Measurements from ENCODE around the gene SPATA2. TPM values are rescaled to one million over a fixed set of nuclear protein-coding genes. Genes with fewer than 3 reads are reported as not detected.
"Not testable (repeated sequence)": the region's sequence is repeated elsewhere in the genome, so short reads cannot be mapped to it uniquely, and the experiment has no call there.

The SPATA2 gene
- total RNA-seq, 1 experiment from 2014 or later, result 16.0 TPM

DNA sequence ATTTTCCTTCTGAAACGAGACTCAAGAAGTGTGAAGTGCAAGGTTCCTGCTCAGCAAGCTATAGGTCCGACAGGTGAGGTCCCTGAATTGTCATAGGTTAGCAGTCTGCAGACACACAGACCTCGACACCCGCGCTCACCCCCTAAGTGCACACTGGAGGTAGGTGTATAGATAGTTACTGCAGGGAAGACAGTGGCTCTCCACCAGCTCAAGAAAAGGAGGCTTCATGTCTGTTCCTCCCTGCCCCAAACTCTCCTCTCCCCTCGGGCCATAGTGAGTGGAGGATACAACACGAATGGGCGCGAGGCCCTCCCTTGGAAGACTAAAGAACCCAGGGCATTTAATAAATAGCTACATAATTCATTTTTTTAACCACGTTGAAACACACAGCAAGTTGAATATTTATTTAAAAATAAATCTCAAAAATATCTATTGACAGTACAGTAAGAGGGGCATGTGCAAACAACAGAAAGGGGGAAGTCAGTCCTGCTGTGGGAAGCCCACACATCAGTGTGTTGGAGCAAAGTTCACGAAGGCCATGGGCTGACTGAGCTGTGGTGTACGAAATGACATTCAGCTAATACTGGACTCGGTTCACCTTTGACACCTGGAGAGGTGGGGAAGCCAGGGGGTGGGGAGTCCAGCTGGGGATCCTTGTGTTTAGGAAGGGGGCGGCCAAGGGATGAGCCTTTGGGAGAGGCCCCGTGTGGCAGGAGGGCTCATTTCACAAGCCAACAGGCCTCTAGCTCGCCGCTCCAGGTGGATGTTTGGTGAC is 10.7 kb downstream of the SPATA2 start:
- BruUV-seq (replicated peaks), result no TSS peak
- H3K27ac Mint-ChIP-seq (ENCODE audit: unreplicated experiment), result no peak overlapping the region
- H3K9me3 Mint-ChIP-seq (ENCODE audit: low read depth, unreplicated experiment), result no peaks in the 10 kb centered on the region
- H3K4me1 Mint-ChIP-seq (ENCODE audit: low read depth, unreplicated experiment), result peaks cover 5% of the 10 kb centered on the region
- CTCF ChIA-PET, result interaction anchor here (0.9 to 1.0 kb wide), 2 partner anchors 10 to 12 kb away, joined by 3 to 4 read pairs; partner anchors contain the start of gene SPATA2
- no peak overlapping the region for H3K4me3 Mint-ChIP-seq (ENCODE audit: low read depth, unreplicated experiment)
- no peaks in the 10 kb centered on the region for H3K27me3 Mint-ChIP-seq (ENCODE audit: unreplicated experiment)
- peaks cover 40% of the 10 kb centered on the region for H3K36me3 Mint-ChIP-seq (ENCODE audit: insufficient read depth, unreplicated experiment)
- intact Hi-C loops (cut with micrococcal nuclease; ENCODE audit: unreplicated experiment), result no loop called here
- TF ChIP-seq, protein P1, sequence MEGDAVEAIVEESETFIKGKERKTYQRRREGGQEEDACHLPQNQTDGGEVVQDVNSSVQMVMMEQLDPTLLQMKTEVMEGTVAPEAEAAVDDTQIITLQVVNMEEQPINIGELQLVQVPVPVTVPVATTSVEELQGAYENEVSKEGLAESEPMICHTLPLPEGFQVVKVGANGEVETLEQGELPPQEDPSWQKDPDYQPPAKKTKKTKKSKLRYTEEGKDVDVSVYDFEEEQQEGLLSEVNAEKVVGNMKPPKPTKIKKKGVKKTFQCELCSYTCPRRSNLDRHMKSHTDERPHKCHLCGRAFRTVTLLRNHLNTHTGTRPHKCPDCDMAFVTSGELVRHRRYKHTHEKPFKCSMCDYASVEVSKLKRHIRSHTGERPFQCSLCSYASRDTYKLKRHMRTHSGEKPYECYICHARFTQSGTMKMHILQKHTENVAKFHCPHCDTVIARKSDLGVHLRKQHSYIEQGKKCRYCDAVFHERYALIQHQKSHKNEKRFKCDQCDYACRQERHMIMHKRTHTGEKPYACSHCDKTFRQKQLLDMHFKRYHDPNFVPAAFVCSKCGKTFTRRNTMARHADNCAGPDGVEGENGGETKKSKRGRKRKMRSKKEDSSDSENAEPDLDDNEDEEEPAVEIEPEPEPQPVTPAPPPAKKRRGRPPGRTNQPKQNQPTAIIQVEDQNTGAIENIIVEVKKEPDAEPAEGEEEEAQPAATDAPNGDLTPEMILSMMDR (IDR thresholded peaks at IDR 0.05; ENCODE audit: unreplicated experiment), result no peak
- DNase-seq, result no peak

DNA sequence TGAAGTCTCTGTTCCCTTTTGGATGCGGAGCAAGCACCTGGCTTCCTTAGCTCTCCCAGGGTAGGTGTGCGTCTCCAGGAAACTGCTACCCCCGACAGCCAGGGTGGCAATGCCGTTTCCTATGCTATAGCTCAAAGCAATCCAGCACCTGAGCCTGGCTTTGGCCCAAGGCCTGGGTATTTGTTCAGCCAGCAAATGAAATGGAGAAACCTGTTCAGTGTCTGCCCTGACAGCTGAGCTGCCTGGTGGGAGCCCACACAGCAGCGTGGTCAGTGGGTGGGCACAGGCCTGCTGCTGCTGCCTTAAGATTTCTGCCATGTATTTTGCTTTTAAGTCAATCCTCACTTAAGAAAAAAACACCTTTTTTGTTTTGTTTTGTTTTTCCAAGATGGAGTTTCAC is 13.7 kb downstream of the SPATA2 start:
- DNase-seq, result no peak
- Mint-ChIP-seq H3K4me3 (ENCODE audit: low read depth, unreplicated experiment) (no peak overlapping the region), H3K27ac (ENCODE audit: unreplicated experiment) (no peak overlapping the region), H3K27me3 (ENCODE audit: unreplicated experiment) (no peaks in the 10 kb centered on the region), H3K9me3 (ENCODE audit: low read depth, unreplicated experiment) (no peaks in the 10 kb centered on the region), H3K4me1 (ENCODE audit: low read depth, unreplicated experiment) (no peaks in the 10 kb centered on the region), H3K36me3 (ENCODE audit: insufficient read depth, unreplicated experiment) (peaks cover 22% of the 10 kb centered on the region)
- intact Hi-C loops (cut with micrococcal nuclease; ENCODE audit: unreplicated experiment), result no loop called here
- CTCF ChIA-PET, result interaction anchor here (1.6 kb wide), 1 partner anchor 15 kb away, joined by 4 read pairs; the partner anchor contains the start of gene SPATA2
- BruUV-seq (replicated peaks), result no TSS peak
- TF ChIP-seq, protein P1 (IDR thresholded peaks at IDR 0.05; ENCODE audit: unreplicated experiment), result no peak

DNA sequence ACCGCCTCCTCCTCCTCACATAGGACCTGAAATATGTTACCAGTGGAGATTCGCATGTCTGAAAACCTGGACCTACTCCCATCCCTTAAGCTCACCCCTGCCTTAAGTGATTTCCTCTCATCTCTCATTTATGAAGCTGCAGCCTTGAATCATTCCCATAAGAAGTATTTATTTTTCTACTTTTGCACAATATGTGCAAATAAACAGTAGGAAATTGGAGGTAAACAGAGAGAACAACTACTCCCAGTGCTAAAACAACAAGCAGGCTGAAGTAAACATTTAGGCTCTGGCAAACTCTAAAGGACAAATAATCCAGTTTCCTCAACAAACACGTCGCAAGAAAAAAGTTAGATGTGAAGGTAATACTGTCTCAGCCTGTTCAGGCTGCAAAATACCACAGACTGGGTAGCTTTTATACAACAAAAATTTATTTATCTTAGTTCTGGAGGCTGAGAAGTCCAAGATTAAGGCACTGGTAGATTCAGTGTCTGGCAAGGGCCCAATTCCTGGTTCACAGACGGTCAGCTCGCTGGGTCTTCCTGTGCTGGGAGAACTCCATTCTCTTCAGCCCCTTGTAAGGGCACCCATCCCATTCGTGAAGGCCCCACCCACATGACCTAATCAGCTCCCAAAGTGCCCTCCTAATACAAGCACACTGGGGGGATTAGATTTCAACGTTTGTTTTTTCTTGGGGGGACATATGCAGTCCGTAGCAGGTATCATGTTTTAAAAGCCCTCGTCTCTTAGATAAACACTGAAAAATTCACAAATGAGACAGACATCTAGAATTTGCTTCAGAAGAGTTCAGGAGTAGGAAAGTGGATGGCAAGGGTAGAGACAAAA is 15.6 kb downstream of the SPATA2 start:
- TF ChIP-seq, protein P1 (IDR thresholded peaks at IDR 0.05; ENCODE audit: unreplicated experiment), result no peak
- Mint-ChIP-seq H3K36me3 (ENCODE audit: insufficient read depth, unreplicated experiment) (peaks cover 10% of the 10 kb centered on the region), H3K4me1 (ENCODE audit: low read depth, unreplicated experiment) (no peaks in the 10 kb centered on the region), H3K9me3 (ENCODE audit: low read depth, unreplicated experiment) (no peaks in the 10 kb centered on the region), H3K4me3 (ENCODE audit: low read depth, unreplicated experiment) (no peak overlapping the region), H3K27me3 (ENCODE audit: unreplicated experiment) (no peaks in the 10 kb centered on the region), H3K27ac (ENCODE audit: unreplicated experiment) (no peak overlapping the region)
- intact Hi-C loops (cut with micrococcal nuclease; ENCODE audit: unreplicated experiment), result no loop called here
- no TSS peak for BruUV-seq (replicated peaks)
- DNase-seq, result no peak
- CTCF ChIA-PET, result interaction anchor here (0.7 kb wide), 1 partner anchor 142 kb away, joined by 4 read pairs; no protein-coding TSS in a partner anchor

DNA sequence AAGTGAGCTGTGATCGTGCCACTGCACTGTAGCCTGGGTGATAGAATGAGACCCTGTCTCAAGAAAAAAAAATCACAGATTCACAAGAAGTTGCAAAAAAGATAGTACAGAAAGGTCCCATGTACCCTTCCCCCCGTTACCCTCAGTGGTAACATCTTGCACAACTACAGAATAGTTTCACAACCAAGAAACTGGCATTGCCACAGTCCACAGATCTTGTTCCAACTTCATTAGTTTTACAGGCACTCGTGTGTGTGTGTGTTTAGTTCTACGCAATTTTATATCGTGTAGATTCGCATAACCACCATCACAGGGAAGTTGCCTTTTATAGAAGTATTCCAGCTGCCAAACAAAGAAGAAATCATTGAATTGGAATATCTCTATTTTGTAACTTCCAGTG is 19.1 kb downstream of the SPATA2 start:
- H3K27me3 Mint-ChIP-seq (ENCODE audit: unreplicated experiment), result no peaks in the 10 kb centered on the region
- no peak overlapping the region for H3K4me3 Mint-ChIP-seq (ENCODE audit: low read depth, unreplicated experiment)
- no TSS peak for BruUV-seq (replicated peaks)
- peaks cover 5% of the 10 kb centered on the region for H3K36me3 Mint-ChIP-seq (ENCODE audit: insufficient read depth, unreplicated experiment)
- H3K9me3 Mint-ChIP-seq (ENCODE audit: low read depth, unreplicated experiment), result no peaks in the 10 kb centered on the region
- intact Hi-C loops (cut with micrococcal nuclease; ENCODE audit: unreplicated experiment), result no loop called here
- DNase-seq, result no peak
- CTCF ChIA-PET, result no interaction called here
- H3K4me1 Mint-ChIP-seq (ENCODE audit: low read depth, unreplicated experiment), result no peaks in the 10 kb centered on the region
- TF ChIP-seq, protein P1 (IDR thresholded peaks at IDR 0.05; ENCODE audit: unreplicated experiment), result no peak
- H3K27ac Mint-ChIP-seq (ENCODE audit: unreplicated experiment), result no peak overlapping the region

DNA sequence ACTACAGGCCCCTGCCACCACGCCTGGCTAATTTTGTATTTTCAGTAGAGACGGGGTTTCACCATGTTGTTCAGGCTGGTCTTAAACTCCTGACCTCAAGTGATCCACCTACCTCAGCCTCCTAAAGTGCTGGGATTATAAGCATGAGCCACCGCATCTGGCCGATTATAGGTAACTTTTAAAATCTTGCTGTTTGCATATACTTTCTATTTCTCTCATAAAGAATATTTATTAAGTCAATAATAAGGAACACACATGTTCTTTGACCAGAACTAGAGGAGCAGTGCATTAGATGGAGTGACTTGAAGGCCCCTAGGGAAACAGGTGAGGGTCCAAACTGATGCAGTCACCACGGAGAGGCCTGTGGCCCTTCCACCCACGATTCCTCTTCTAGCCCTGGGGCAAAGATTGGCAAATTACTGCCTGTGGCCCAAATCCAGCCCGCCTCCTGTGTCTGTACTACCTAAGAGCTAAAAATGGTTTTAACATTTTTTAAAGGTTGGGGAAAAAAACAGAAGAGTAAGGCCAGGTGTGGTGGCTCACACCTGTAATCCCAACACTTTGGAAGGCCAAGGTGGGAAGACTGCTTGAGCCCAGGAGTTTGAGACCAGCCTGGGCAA is 19.7 kb downstream of the SPATA2 start:
- H3K4me1 Mint-ChIP-seq (ENCODE audit: low read depth, unreplicated experiment); H3K4me3 Mint-ChIP-seq (ENCODE audit: low read depth, unreplicated experiment); DNase-seq; intact Hi-C loops (cut with micrococcal nuclease; ENCODE audit: unreplicated experiment); H3K27me3 Mint-ChIP-seq (ENCODE audit: unreplicated experiment); BruUV-seq (replicated peaks); H3K36me3 Mint-ChIP-seq (ENCODE audit: insufficient read depth, unreplicated experiment); CTCF ChIA-PET; H3K9me3 Mint-ChIP-seq (ENCODE audit: low read depth, unreplicated experiment); H3K27ac Mint-ChIP-seq (ENCODE audit: unreplicated experiment): not testable (repeated sequence)
